ENCODE data around the gene CPA5.

DNA sequence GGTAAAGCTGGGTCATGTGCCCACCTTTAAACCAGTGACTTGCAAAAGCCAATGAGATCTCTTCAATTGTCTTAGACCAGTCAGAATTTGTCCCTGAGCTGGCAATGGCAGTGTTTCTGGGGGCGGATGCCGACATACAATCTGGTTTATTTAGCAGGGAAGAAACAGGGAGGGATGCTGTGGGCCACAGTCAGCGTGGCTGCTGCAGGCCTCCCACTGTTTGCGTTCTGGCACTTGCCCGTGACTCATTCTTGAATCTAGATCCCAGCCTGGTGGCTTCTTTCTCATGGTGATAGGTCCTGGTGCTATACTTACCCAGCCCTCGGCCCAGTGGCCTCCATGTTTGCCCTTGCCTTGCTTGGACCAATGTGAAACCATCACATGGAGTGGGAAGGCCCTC lies 32.6 kb downstream of the CPA5 start:
- TF ChIP-seq, protein P1, sequence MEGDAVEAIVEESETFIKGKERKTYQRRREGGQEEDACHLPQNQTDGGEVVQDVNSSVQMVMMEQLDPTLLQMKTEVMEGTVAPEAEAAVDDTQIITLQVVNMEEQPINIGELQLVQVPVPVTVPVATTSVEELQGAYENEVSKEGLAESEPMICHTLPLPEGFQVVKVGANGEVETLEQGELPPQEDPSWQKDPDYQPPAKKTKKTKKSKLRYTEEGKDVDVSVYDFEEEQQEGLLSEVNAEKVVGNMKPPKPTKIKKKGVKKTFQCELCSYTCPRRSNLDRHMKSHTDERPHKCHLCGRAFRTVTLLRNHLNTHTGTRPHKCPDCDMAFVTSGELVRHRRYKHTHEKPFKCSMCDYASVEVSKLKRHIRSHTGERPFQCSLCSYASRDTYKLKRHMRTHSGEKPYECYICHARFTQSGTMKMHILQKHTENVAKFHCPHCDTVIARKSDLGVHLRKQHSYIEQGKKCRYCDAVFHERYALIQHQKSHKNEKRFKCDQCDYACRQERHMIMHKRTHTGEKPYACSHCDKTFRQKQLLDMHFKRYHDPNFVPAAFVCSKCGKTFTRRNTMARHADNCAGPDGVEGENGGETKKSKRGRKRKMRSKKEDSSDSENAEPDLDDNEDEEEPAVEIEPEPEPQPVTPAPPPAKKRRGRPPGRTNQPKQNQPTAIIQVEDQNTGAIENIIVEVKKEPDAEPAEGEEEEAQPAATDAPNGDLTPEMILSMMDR (IDR thresholded peaks at IDR 0.05; ENCODE audit: borderline replicate concordance, extremely low read depth, low read length, poor library complexity, severe bottlenecking): no peak
- no peak for TF ChIP-seq EZH2 (IDR thresholded peaks at IDR 0.05; ENCODE audit: borderline replicate concordance, low read depth, low read length, severe bottlenecking)
